Esophagus squamous epithelium (tissue), 4 donors: ENCODE measurements around the gene PGM5.

Experiments
- POLR2A ChIP-seq, 4 donors: fragments of 450-650 bp; IDR thresholded peaks; one replicate each; pipeline ENCODE4 v1.6.1; 2017; ENCODE audit warnings: antibody characterized with exemption in 4 of 4, mild to moderate bottlenecking in 4 of 4, moderate library complexity in 3 of 4
- TF ChIP-seq, protein P1 (sequence below), 6 experiments: fragments of 450-650 bp in 4 of 6; fragments of 200-600 bp in 2 of 6; sonication (generic) in 2 of 6; IDR thresholded peaks; one replicate each; pipeline ENCODE4 v1.5.1; 2016 to 2019; ENCODE audit warnings: antibody characterized with exemption in 6 of 6, mild to moderate bottlenecking in 4 of 6, moderate library complexity in 4 of 6

DNA sequence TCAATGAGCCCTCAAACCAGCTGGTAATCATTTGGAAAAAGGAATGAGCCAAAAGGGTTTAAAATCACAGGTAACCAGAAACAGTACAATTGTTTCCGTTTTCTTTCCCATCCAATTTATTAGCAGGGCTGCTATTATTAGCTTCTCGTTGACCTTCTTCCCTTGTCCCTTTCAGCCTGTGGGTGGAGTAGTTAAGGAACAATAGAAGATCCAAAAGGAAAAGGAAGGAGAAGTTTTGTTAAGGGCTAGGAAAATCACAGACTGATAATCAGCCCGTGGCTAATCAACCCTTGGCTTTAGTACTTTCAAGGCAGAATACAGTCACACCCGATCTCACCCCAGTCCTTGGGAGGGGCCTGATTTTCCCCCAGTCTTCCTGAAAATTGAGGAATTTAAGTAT lies 145.9 kb downstream of the PGM5 start:
- TF ChIP-seq, protein P1, sequence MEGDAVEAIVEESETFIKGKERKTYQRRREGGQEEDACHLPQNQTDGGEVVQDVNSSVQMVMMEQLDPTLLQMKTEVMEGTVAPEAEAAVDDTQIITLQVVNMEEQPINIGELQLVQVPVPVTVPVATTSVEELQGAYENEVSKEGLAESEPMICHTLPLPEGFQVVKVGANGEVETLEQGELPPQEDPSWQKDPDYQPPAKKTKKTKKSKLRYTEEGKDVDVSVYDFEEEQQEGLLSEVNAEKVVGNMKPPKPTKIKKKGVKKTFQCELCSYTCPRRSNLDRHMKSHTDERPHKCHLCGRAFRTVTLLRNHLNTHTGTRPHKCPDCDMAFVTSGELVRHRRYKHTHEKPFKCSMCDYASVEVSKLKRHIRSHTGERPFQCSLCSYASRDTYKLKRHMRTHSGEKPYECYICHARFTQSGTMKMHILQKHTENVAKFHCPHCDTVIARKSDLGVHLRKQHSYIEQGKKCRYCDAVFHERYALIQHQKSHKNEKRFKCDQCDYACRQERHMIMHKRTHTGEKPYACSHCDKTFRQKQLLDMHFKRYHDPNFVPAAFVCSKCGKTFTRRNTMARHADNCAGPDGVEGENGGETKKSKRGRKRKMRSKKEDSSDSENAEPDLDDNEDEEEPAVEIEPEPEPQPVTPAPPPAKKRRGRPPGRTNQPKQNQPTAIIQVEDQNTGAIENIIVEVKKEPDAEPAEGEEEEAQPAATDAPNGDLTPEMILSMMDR (IDR thresholded peaks at IDR 0.05) = no peak
- no peak for TF ChIP-seq POLR2A (IDR thresholded peaks at IDR 0.05)
